GM21786 (cell line): ENCODE measurements around the gene EVC2.
"Not testable (repeated sequence)": the region's sequence is repeated elsewhere in the genome, so short reads cannot be mapped to it uniquely, and the experiment has no call there.

Experiments
- ATAC-seq: cut with Tn5 transposase; IDR thresholded peaks from one replicate; pipeline ENCODE4 v1.9.1; 2021; ENCODE audit not compliant: unreplicated experiment

The EVC2 gene

DNA sequence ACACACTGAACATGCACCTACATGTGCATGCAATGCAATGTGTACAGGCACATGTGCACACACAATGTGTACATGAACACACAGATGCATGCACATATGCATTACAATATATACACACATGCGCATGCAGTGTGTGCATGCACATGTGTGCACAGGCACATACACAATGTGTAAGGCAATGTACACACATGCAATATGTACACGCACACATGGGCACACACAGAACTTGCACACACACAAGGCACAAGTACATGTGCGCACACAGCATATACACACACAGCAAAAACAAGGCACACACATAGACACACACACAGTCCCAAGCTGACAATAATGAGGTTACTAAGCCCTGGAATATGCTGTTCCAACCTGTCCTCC, 76.3 kb downstream of the EVC2 start:
- no peak for ATAC-seq

GRCh38 chr4:5631352-5632065, 76.8 kb downstream of the EVC2 start:
- ATAC-seq: no peak

GRCh38 chr4:5630762-5631161, 77.6 kb downstream of the EVC2 start:
- ATAC-seq: no peak

- ATAC-seq: no peak
Measured at GRCh38 chr4:5629542-5629941, 78.8 kb downstream of the EVC2 start.

DNA sequence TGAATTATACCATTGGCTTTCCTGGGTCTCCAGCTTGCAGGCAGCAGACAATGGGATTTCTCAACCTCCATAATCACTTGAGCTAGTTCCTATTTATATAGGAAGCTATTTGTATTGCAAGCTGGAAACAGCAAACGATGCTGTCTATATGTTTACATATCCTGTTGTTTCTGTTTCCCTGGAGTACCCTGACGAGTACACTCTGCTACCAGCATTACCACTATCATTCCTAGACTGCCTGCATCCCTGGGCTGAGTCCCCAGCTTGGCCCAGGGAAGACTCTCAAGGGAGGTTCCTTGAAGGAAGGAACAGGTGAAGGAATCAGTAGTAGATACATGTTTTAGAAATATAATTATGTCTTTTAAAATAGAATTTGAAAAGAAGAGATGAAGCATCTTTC, 81.4 kb downstream of the EVC2 start:
- no peak for ATAC-seq

- no peak for ATAC-seq
Measured at GRCh38 chr4:5622596-5622995, 85.8 kb downstream of the EVC2 start.

DNA sequence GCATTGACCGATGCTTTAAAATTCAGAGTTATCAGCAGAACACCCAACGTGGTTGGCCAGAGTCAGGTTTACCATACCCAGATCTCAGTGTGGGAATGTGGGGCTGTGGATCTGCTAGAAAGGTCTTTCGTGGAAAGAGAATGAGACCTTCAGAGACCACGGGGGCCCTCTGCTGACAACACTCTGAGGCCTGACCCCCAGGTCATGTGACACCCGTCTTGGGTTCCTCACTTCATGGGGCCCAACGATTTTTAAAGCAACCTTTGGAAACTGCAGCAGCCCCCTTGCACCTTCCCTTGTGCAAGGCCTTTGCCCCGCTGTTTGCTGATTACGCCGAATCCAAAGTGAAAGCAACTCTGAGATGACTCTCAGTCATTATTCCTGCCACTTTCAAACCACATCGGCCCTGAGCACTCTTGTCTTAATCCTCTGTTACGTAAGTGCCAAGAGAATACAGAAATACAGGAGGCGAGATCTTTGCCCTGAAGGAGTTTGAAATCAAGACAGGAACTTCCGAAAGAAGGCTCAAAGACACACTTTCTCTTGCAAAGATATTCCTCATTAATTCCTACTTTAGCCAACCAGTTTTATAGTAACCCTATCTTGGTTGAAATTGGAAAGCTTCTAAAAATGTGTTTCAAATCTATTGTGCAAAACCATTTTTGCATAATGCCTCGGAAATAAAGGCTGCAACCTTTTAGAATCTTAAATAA, 88.3 kb downstream of the EVC2 start:
- ATAC-seq: no peak

GRCh38 chr4:5618051-5618960, 90.1 kb downstream of the EVC2 start:
- ATAC-seq: no peak

DNA sequence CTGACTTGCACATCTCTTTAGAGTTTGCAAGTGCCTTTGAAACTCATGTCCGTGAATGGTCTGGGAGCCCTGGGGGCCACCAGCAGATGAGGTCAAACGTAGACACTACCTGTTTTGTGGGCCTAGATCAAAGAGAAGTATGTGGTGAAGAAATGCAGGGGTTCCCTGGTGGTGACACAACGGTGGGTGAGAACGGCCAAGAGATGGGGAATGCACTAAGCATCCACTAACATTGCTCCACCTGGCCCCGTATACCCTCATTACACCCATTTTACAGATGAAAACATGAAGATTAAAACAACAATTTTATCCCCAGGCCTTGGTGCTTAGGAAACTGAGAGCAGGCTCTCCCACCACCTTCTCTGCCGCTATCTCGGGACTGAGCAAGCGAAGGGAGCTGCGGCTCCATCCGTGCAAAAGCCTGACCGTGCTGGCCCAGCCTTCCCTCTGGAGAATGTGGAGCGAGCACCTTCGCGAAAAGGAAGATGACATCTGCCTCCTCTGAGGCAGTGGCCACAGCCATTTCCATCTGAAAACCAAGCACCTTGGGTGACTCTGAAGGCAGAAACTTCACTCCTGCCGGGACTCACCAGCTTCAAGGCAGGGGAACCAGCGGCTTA, 91.9 kb downstream of the EVC2 start:
- ATAC-seq: no peak

- ATAC-seq: no peak
Measured at GRCh38 chr4:5615496-5616075, 92.8 kb downstream of the EVC2 start.

GRCh38 chr4:5611750-5612149, 96.6 kb downstream of the EVC2 start:
- ATAC-seq: no peak

GRCh38 chr4:5609306-5610007, 98.9 kb downstream of the EVC2 start:
- no peak for ATAC-seq

GRCh38 chr4:5593828-5594227, 114.5 kb downstream of the EVC2 start:
- ATAC-seq: not testable (repeated sequence)

- ATAC-seq: no peak
Measured at GRCh38 chr4:5592272-5592671, 116.1 kb downstream of the EVC2 start.

- ATAC-seq: no peak
Measured at GRCh38 chr4:5589495-5589894, 118.9 kb downstream of the EVC2 start.

DNA sequence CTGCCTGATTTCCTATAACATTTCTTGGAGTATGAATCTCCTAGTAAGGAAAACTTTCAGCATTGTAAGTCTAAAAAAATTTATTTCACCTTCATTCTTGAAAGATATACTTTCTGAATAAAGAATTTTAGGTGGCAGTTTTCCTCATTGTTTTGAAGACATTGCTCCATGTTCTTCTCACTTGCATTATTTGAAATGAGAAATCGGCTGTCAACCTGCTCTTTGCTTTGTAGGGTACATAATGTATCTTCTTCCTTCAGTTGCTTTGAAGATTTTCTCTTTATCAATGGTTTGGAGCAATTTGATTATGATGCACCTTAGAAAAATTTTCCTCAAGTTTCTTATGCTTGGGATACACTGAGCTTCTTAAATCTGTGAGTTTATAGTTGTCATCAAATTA, 120.3 kb downstream of the EVC2 start:
- no peak for ATAC-seq

DNA sequence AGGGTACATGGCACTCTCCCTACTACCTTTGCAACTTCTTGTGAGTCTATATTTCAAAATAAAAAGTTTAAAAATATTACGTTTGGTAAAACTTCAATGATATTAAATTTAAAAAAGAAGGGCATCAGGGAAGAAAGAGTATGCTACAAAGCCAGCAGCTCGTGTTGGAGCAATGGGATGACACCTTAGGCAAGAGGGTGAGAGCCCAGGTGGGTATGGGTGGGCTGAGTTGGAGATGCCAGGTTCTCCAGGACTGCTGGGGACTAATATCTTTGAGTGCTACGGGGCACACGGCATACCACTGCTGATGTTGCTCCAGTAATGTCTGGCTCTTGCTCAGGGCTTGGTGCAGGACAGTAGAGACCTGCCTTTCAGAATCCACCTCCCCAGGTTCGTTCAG, 132.4 kb downstream of the EVC2 start:
- ATAC-seq: no peak

GRCh38 chr4:5574386-5574785, 134.0 kb downstream of the EVC2 start:
- ATAC-seq: no peak

DNA sequence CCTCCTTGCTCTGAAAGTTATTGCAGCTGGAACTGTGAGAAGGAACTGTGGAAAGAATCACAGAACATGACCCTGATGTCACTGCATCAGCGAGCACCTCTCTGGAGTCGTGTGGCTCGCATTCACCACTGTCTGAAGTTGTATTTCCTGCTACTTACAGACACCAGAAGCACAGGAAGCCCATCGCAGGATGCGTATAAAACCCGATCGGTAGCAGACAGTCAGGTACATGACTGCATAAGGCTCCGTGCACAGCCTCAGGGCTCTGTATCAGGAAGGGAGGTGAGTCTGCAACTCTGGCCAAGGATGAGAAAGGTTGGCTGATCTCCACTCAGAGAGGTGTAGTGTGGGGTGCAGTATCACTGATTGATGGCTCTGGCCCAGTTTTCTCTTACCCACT, 134.4 kb downstream of the EVC2 start:
- ATAC-seq: no peak

DNA sequence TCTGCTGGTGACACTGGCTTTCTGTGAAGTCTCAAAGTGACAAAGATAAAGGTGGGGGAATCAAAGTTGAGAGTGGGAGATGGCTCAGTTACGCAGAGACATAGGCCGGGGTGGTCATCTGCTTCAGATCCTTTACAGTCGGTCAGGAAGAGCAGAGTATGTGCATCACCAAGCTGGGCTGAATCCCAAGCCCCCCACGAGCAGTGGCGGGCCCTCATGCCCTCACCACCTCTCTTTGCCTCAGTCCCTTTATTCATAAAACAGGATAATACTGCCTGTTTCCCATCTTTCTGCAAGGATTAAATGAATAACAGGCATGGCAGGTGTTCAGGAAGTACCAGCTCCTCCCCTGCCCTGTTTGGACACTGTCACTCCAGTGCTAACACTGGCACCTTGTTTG, 135.6 kb downstream of the EVC2 start:
- ATAC-seq: no peak
